Skin of body (tissue), 2 donors: ENCODE measurements around the gene ATR. TPM values are rescaled to one million over a fixed set of nuclear protein-coding genes. Genes with fewer than 3 reads are reported as not detected.

Experiments
- DNase-seq: peaks from one replicate; lab custom pipeline; 2025; lab: John Stamatoyannopoulos, UW
- total RNA-seq: library from RNA; depleted of rRNA; stranded (reverse); fragments of >200 nt; gene quantifications from one replicate; pipeline ENCODE4 v1.2.3, GENCODE V29; 2014

ATR gene
- total RNA-seq, 1 donor from 2014 or later = 31.2 TPM

GRCh38 chr3:142523921-142524566, 54.5 kb downstream of the ATR start:
- no peak for DNase-seq

- no peak for DNase-seq
Observed at GRCh38 chr3:142509079-142509478, 69.5 kb downstream of the ATR start.

- DNase-seq = no peak
Observed at GRCh38 chr3:142507241-142507640, 71.3 kb downstream of the ATR start.

GRCh38 chr3:142502187-142502985, 76.1 kb downstream of the ATR start:
- no peak for DNase-seq

- DNase-seq = no peak
Observed at GRCh38 chr3:142501004-142501926, 77.3 kb downstream of the ATR start.

GRCh38 chr3:142500211-142500610, 78.3 kb downstream of the ATR start:
- no peak for DNase-seq

- DNase-seq = no peak
Observed at GRCh38 chr3:142498397-142499180, 79.9 kb downstream of the ATR start.

GRCh38 chr3:142497729-142498128, 80.8 kb downstream of the ATR start:
- no peak for DNase-seq

- DNase-seq = no peak
Observed at GRCh38 chr3:142495103-142495502, 83.4 kb downstream of the ATR start.

- DNase-seq = no peak
Observed at GRCh38 chr3:142492184-142492583, 86.3 kb downstream of the ATR start.

GRCh38 chr3:142489572-142490323, 88.8 kb downstream of the ATR start:
- DNase-seq = no peak

- DNase-seq = no peak
Observed at GRCh38 chr3:142484912-142485435, 93.6 kb downstream of the ATR start.

- no peak for DNase-seq
Observed at GRCh38 chr3:142481196-142481595, 97.3 kb downstream of the ATR start.

- DNase-seq = no peak
Observed at GRCh38 chr3:142470826-142471225, 107.7 kb downstream of the ATR start.

- no peak for DNase-seq
Observed at GRCh38 chr3:142468456-142468855, 110.1 kb downstream of the ATR start.

- no peak for DNase-seq
Observed at GRCh38 chr3:142467768-142468167, 110.8 kb downstream of the ATR start.

GRCh38 chr3:142460689-142461088, 117.8 kb downstream of the ATR start:
- DNase-seq = no peak

GRCh38 chr3:142459929-142460328, 118.6 kb downstream of the ATR start:
- DNase-seq = no peak

- DNase-seq = no peak
Observed at GRCh38 chr3:142459096-142459495, 119.4 kb downstream of the ATR start.

GRCh38 chr3:142450881-142451280, 127.7 kb downstream of the ATR start:
- no peak for DNase-seq
